ENCODE measurements around the gene ATRAID.

The ATRAID gene

DNA sequence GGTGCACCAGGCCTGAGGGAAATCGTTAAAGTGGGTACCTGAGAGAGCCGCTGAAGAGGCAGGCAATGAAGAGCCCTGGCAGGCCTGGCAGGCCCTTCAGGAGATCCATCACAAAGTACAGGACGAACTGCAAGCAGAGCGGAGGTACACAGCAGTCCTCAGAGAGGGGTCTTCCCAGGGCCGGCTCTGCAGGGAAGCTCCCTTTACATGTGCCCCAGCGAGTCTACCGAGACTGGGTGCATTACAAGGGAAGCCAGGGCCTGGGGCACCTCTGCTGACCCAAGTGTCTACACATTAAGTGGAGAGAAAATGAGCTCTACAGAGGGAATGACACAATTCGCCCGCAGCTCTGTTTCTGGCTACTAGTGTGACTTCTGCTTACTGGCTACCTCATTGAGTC lies 8.1 kb upstream of the ATRAID start:
- Histone ChIP-seq H4K20me1 (ENCODE audit: insufficient read depth, low read length) (peaks cover 13% of the 10 kb centered on the region; the same call in 1 of the 2 replicates), H3K36me3 (ENCODE audit: insufficient read depth, low read length) (peaks cover 90% of the 10 kb centered on the region), H3K4me3 (ENCODE audit: low read depth in 1 of 2, low read length in 2 of 2) (no peak overlapping the region), H3K27ac (ENCODE audit: low read length) (no peak overlapping the region), H3K9me3 (ENCODE audit: insufficient read depth, low read length, severe bottlenecking) (no peaks in the 10 kb centered on the region), H3K4me1 (ENCODE audit: insufficient read depth, low read length) (peaks cover 4% of the 10 kb centered on the region; the same call in 1 of the 2 replicates), H3K9ac (ENCODE audit: low read depth, low read length) (no peak overlapping the region), H3K27me3 (ENCODE audit: insufficient read depth, low read length, poor library complexity) (no peaks in the 10 kb centered on the region), H3K79me2 (ENCODE audit: insufficient read depth, low read length) (no peaks in the 10 kb centered on the region), H3K4me2 (ENCODE audit: insufficient read depth, low read length) (no peak overlapping the region), H2AFZ (ENCODE audit: low read depth, low read length) (no peak overlapping the region)
- TF ChIP-seq, protein P1, sequence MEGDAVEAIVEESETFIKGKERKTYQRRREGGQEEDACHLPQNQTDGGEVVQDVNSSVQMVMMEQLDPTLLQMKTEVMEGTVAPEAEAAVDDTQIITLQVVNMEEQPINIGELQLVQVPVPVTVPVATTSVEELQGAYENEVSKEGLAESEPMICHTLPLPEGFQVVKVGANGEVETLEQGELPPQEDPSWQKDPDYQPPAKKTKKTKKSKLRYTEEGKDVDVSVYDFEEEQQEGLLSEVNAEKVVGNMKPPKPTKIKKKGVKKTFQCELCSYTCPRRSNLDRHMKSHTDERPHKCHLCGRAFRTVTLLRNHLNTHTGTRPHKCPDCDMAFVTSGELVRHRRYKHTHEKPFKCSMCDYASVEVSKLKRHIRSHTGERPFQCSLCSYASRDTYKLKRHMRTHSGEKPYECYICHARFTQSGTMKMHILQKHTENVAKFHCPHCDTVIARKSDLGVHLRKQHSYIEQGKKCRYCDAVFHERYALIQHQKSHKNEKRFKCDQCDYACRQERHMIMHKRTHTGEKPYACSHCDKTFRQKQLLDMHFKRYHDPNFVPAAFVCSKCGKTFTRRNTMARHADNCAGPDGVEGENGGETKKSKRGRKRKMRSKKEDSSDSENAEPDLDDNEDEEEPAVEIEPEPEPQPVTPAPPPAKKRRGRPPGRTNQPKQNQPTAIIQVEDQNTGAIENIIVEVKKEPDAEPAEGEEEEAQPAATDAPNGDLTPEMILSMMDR (IDR thresholded peaks at IDR 0.05; ENCODE audit: borderline replicate concordance, extremely low read depth, low read length, poor library complexity, severe bottlenecking) = no peak
- no peak for TF ChIP-seq EZH2 (IDR thresholded peaks at IDR 0.05; ENCODE audit: borderline replicate concordance, low read depth, low read length, severe bottlenecking)
- no peak for DNase-seq
- ATAC-seq (ENCODE audit: insufficient read depth, low read depth) = no peak

DNA sequence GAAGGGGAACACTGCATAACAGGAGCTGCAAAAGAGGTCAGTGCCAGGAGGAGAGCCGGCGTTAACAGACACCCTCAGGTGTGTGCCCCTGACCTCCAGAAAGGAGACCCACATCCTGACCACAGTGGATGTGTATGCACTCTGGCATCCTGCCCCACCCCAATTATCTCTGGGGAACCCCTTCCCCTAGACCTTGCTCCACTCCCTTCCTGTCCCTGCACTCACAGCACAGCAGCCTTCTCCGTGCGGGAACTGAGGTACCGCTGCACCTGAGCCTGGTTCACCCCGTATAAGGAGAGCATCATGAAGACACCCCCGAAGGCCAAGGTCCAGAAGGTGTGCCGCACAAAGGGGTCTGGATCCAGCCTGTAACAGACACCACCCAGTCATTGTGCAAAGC lies 7.3 kb upstream of the ATRAID start:
- Histone ChIP-seq H2AFZ (ENCODE audit: low read depth, low read length) (no peak overlapping the region), H3K36me3 (ENCODE audit: insufficient read depth, low read length) (peaks cover 96% of the 10 kb centered on the region), H3K79me2 (ENCODE audit: insufficient read depth, low read length) (peaks cover 7% of the 10 kb centered on the region; the same call in 1 of the 2 replicates), H3K4me3 (ENCODE audit: low read depth in 1 of 2, low read length in 2 of 2) (no peak overlapping the region), H3K27ac (ENCODE audit: low read length) (no peak overlapping the region), H3K4me1 (ENCODE audit: insufficient read depth, low read length) (peaks cover 12% of the 10 kb centered on the region), H3K27me3 (ENCODE audit: insufficient read depth, low read length, poor library complexity) (no peaks in the 10 kb centered on the region), H3K9me3 (ENCODE audit: insufficient read depth, low read length, severe bottlenecking) (no peaks in the 10 kb centered on the region), H3K9ac (ENCODE audit: low read depth, low read length) (no peak overlapping the region), H3K4me2 (ENCODE audit: insufficient read depth, low read length) (no peak overlapping the region), H4K20me1 (ENCODE audit: insufficient read depth, low read length) (peaks cover 13% of the 10 kb centered on the region; the same call in 1 of the 2 replicates)
- ATAC-seq (ENCODE audit: insufficient read depth, low read depth) (no peak), DNase-seq (no peak)
- TF ChIP-seq, protein P1 (IDR thresholded peaks at IDR 0.05; ENCODE audit: borderline replicate concordance, extremely low read depth, low read length, poor library complexity, severe bottlenecking) = no peak
- no peak for TF ChIP-seq EZH2 (IDR thresholded peaks at IDR 0.05; ENCODE audit: borderline replicate concordance, low read depth, low read length, severe bottlenecking)

DNA sequence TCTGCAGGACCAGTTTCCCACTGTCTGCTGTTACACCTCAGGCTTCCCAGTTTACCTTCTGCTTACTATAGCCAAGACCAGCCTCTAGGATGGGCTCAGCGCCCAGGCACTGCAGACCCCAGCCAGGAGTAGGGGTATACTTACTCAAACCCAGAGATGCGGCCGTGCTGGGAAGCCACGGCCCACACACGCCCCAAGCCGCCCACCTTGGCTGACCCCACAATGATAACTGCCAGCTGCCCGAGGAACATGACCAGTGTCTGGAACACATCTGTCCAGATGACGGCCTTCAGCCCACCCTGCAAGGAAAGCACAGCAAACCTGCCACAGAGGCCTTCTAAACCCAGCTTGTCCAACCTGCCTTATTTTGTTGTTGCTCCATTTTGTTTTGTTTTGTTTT lies 6.6 kb upstream of the ATRAID start:
- H3K9ac ChIP-seq (ENCODE audit: low read depth, low read length) = no peak overlapping the region
- peaks cover 18% of the 10 kb centered on the region for H3K4me1 ChIP-seq (ENCODE audit: insufficient read depth, low read length)
- H4K20me1 ChIP-seq (ENCODE audit: insufficient read depth, low read length) = peaks cover 12% of the 10 kb centered on the region; the same call in 1 of the 2 replicates
- DNase-seq = no peak
- no peak overlapping the region for H3K4me3 ChIP-seq (ENCODE audit: low read depth in 1 of 2, low read length in 2 of 2)
- no peak for ATAC-seq (ENCODE audit: insufficient read depth, low read depth)
- no peaks in the 10 kb centered on the region for H3K9me3 ChIP-seq (ENCODE audit: insufficient read depth, low read length, severe bottlenecking)
- H2AFZ ChIP-seq (ENCODE audit: low read depth, low read length) = no peak overlapping the region
- no peaks in the 10 kb centered on the region for H3K27me3 ChIP-seq (ENCODE audit: insufficient read depth, low read length, poor library complexity)
- TF ChIP-seq, protein P1 (IDR thresholded peaks at IDR 0.05; ENCODE audit: borderline replicate concordance, extremely low read depth, low read length, poor library complexity, severe bottlenecking) = no peak
- TF ChIP-seq EZH2 (IDR thresholded peaks at IDR 0.05; ENCODE audit: borderline replicate concordance, low read depth, low read length, severe bottlenecking) = no peak
- H3K27ac ChIP-seq (ENCODE audit: low read length) = no peak overlapping the region
- no peak overlapping the region for H3K4me2 ChIP-seq (ENCODE audit: insufficient read depth, low read length)
- H3K79me2 ChIP-seq (ENCODE audit: insufficient read depth, low read length) = peaks cover 13% of the 10 kb centered on the region; the same call in 1 of the 2 replicates
- peaks cover 96% of the 10 kb centered on the region for H3K36me3 ChIP-seq (ENCODE audit: insufficient read depth, low read length)
